Kidney epithelial cell (primary cell): ENCODE data around the gene EPX. TPM values are rescaled to one million over a fixed set of nuclear protein-coding genes. Genes with fewer than 3 reads are reported as not detected.

Experiments used
- DNase-seq: peaks from one replicate; pipeline ENCODE4 v3.0.0-alpha.2; 2010; ENCODE audit warnings: low read depth
- H3K27me3 ChIP-seq: 2 replicates; pipeline ENCODE4 v1.6.0; 2011; ENCODE audit warnings: low read length; ENCODE audit not compliant: control insufficient read depth, insufficient read depth
- H3K36me3 ChIP-seq: 2 replicates; pipeline ENCODE4 v1.5.1; 2011; ENCODE audit warnings: low read length; ENCODE audit not compliant: control insufficient read depth, insufficient read depth
- H3K4me3 ChIP-seq: 2 replicates; pipeline ENCODE4 v1.5.1; 2011; ENCODE audit warnings: low read depth, mild to moderate bottlenecking, control low read depth, low read length
- CTCF ChIP-seq: IDR thresholded peaks from 2 replicates; pipeline ENCODE4 v1.5.1; 2011; ENCODE audit warnings: mild to moderate bottlenecking, moderate library complexity, low read length, control low read depth, inconsistent platforms; ENCODE audit not compliant: insufficient read depth, poor library complexity, severe bottlenecking
- total RNA-seq: library from RNA; depleted of rRNA; stranded (reverse); fragments of >200 nt; gene quantifications from 2 replicates; pipeline ENCODE4 v1.2.3, GENCODE V29; 2015

Gene EPX
- total RNA-seq, 1 donor from 2014 or later: not detected

- no peak for TF ChIP-seq CTCF
- Histone ChIP-seq H3K4me3 (no peak overlapping the region), H3K27me3 (peaks cover 28% of the 10 kb centered on the region), H3K36me3 (no peaks in the 10 kb centered on the region)
- DNase-seq: no peak
Observed at GRCh38 chr17:58252141-58252540, 59.6 kb downstream of the EPX start.

GRCh38 chr17:58253082-58253481, 60.6 kb downstream of the EPX start:
- Histone ChIP-seq H3K36me3 (no peaks in the 10 kb centered on the region), H3K27me3 (peaks cover 28% of the 10 kb centered on the region), H3K4me3 (no peak overlapping the region)
- TF ChIP-seq CTCF: no peak
- no peak for DNase-seq

Other genes starting within 250 kb of the EPX start
- gene CUEDC1, start 237.3 kb upstream of the EPX start, total RNA-seq: 24.6 and 27.7 TPM in 2 replicates
- 78.3 and 88.8 TPM in 2 replicates for gene VEZF1, start 204.5 kb upstream of the EPX start, total RNA-seq
- 162 and 178 TPM in 2 replicates for gene SRSF1, start 185.5 kb upstream of the EPX start, total RNA-seq
- 16.3 and 18.3 TPM in 2 replicates for gene DYNLL2, start 109.3 kb upstream of the EPX start, total RNA-seq
- gene OR4D1, start 44.3 kb upstream of the EPX start, total RNA-seq: not detected in 2 replicates
- gene OR4D2, start 25.7 kb upstream of the EPX start, total RNA-seq: not detected in 2 replicates
- gene MKS1, start 26.5 kb downstream of the EPX start, total RNA-seq: 16.8 and 17.5 TPM in 2 replicates
- gene LPO, start 45.9 kb downstream of the EPX start, total RNA-seq: 0.17 and 0.48 TPM in 2 replicates
- gene MPO, start 88.2 kb downstream of the EPX start, total RNA-seq: 0.08 and 0.48 TPM in 2 replicates
- 9.4 and 13.5 TPM in 2 replicates for gene TSPOAP1, start 136.1 kb downstream of the EPX start, total RNA-seq
- 41.8 and 52.0 TPM in 2 replicates for gene SUPT4H1, start 159.5 kb downstream of the EPX start, total RNA-seq
- 0.75 and 2.3 TPM in 2 replicates for gene RNF43, start 224.8 kb downstream of the EPX start, total RNA-seq